AG04450 (cell line): ENCODE results near the gene PPP1R1B. TPM values are rescaled to one million over a fixed set of nuclear protein-coding genes. Genes with fewer than 3 reads are reported as not detected.
A peak's percentile ranks its signal among the peaks of the same experiment; 100 is the strongest.

Experiments used
- CTCF ChIA-PET: fragments of 300-600, 350-600 bp; formaldehyde crosslinking; extraction: SDS; loops from one replicate; lab custom pipeline; 2022; ENCODE audit warnings: antibody characterized with exemption, inconsistent platforms; lab: Charles Lee
- POLR2A ChIA-PET: fragments of 350-600 bp; formaldehyde crosslinking; extraction: SDS; loops from one replicate; lab custom pipeline; 2021; ENCODE audit warnings: antibody characterized with exemption, inconsistent platforms; lab: Yijun Ruan, JAX
- DNase-seq: peaks from one replicate; pipeline ENCODE4 v3.0.0-alpha.2; 2011; ENCODE audit warnings: low read depth, low spot score
- H3K27ac ChIP-seq: one replicate; pipeline ENCODE4 v1.5.1; 2012; ENCODE audit warnings: low read depth, low read length, control low read depth
- H3K27me3 ChIP-seq: one replicate; pipeline ENCODE4 v1.6.0; 2012; ENCODE audit warnings: low read length; ENCODE audit not compliant: control insufficient read depth, insufficient read depth
- H3K4me3 ChIP-seq: 2 replicates; pipeline ENCODE4 v1.5.1; 2011; ENCODE audit warnings: mild to moderate bottlenecking, low read depth, low read length, control low read depth
- H3K9me3 ChIP-seq: 2 replicates; pipeline ENCODE4 v1.5.1; 2012; ENCODE audit warnings: low read length; ENCODE audit not compliant: control insufficient read depth, insufficient read depth
- polyA plus RNA-seq: library from polyadenylated mRNA; depleted of rRNA; stranded (reverse); fragments of >200 nt; gene quantifications from 2 replicates; pipeline ENCODE4 v1.2.3, GENCODE V29; 2011
- TF ChIP-seq, protein P1 (sequence below): IDR thresholded peaks from 2 replicates; pipeline ENCODE4 v1.5.1; 2011; ENCODE audit warnings: low read depth, low read length, control low read depth, inconsistent platforms

The PPP1R1B gene
- polyA plus RNA-seq, 1 experiment: not detected

GRCh38 chr17:39667262-39667944 is 40.7 kb downstream of the PPP1R1B start:
- ChIA-PET CTCF (interaction anchor here (0.7 to 2.1 kb wide), 2 partner anchors 14 to 46 kb away, joined by 3 to 9 read pairs; no protein-coding TSS in a partner anchor), POLR2A (no interaction called here)
- no peaks in the 10 kb centered on the region; the same call in 1 of the 2 replicates for H3K9me3 ChIP-seq
- H3K27ac ChIP-seq: no peak overlapping the region
- H3K27me3 ChIP-seq: peaks cover 37% of the 10 kb centered on the region
- DNase-seq: no peak
- TF ChIP-seq, protein P1, sequence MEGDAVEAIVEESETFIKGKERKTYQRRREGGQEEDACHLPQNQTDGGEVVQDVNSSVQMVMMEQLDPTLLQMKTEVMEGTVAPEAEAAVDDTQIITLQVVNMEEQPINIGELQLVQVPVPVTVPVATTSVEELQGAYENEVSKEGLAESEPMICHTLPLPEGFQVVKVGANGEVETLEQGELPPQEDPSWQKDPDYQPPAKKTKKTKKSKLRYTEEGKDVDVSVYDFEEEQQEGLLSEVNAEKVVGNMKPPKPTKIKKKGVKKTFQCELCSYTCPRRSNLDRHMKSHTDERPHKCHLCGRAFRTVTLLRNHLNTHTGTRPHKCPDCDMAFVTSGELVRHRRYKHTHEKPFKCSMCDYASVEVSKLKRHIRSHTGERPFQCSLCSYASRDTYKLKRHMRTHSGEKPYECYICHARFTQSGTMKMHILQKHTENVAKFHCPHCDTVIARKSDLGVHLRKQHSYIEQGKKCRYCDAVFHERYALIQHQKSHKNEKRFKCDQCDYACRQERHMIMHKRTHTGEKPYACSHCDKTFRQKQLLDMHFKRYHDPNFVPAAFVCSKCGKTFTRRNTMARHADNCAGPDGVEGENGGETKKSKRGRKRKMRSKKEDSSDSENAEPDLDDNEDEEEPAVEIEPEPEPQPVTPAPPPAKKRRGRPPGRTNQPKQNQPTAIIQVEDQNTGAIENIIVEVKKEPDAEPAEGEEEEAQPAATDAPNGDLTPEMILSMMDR: no peak
- H3K4me3 ChIP-seq: no peak overlapping the region

DNA sequence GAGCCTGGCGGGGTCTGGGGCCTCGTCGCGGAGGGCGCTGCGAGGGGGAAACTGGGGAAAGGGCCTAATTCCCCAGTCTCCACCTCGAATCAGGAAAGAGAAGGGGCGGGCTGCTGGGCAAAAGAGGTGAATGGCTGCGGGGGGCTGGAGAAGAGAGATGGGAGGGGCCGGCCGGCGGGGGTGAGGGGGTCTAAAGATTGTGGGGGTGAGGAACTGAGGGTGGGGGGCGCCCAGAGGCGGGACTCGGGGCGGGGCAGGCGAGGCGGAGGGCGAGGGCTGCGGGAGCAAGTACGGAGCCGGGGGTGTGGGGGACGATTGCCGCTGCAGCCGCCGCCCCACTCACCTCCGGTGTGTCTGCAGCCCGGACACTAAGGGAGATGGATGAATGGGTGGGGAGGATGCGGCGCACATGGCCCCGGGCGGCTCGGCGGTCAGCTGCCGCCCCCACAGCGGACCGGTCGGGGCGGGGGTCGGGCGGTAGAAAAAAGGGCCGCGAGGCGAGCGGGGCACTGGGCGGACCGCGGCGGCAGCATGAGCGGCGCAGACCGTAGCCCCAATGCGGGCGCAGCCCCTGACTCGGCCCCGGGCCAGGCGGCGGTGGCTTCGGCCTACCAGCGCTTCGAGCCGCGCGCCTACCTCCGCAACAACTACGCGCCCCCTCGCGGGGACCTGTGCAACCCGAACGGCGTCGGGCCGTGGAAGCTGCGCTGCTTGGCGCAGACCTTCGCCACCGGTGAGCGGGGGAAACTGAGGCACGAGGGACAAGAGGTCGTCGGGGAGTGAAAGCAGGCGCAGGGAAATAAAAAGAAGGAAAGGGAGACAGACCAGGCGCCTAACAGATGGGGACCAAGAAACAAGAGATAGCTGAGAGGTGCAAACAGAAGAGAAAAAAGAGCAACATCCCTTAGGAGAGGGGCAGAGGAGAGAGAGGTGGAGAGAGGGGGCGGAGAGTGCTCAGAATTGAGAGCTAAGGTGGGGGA is 41.5 kb downstream of the PPP1R1B start, which contains the start of gene PNMT:
Gene PNMT, plus strand, starts transcription at position 509 of the 980 bp plus-strand sequence. Its CDS starts 23 bp downstream, at position 532.
- ChIA-PET CTCF (interaction anchor here (0.8 to 5.0 kb wide), 6 partner anchors 10 to 121 kb away, joined by 3 to 92 read pairs (median 4); no protein-coding TSS in a partner anchor), POLR2A (no interaction called here)
- peak within 1 kb of the TSS; percentile 36; the same call in 1 of the 2 replicates for H3K4me3 ChIP-seq
- H3K27me3 ChIP-seq: peaks cover 37% of the 10 kb centered on the region
- H3K27ac ChIP-seq: no peak within 1 kb of the TSS
- DNase-seq: no peak
- H3K9me3 ChIP-seq: no peaks in the 10 kb centered on the region; the same call in 1 of the 2 replicates
- TF ChIP-seq, protein P1: peak; percentile 70

DNA sequence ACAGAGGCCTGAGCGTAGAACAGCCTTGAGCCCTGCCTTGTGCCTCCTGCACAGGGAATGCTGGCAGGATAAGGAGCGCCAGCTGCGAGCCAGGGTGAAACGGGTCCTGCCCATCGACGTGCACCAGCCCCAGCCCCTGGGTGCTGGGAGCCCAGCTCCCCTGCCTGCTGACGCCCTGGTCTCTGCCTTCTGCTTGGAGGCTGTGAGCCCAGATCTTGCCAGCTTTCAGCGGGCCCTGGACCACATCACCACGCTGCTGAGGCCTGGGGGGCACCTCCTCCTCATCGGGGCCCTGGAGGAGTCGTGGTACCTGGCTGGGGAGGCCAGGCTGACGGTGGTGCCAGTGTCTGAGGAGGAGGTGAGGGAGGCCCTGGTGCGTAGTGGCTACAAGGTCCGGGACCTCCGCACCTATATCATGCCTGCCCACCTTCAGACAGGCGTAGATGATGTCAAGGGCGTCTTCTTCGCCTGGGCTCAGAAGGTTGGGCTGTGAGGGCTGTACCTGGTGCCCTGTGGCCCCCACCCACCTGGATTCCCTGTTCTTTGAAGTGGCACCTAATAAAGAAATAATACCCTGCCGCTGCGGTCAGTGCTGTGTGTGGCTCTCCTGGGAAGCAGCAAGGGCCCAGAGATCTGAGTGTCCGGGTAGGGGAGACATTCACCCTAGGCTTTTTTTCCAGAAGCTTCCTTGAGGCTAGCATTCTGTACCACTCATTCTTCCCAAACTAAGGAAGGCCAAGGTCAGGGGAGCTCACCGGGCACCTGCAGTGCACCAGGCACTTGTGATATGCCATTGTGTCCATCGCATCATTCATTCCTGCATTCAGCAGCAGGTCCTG is 43.4 kb downstream of the PPP1R1B start:
- ChIA-PET CTCF (interaction anchor here (0.8 to 5.0 kb wide), 6 partner anchors 12 to 60 kb away, joined by 3 to 92 read pairs (median 4); no protein-coding TSS in a partner anchor), POLR2A (no interaction called here)
- peaks cover 37% of the 10 kb centered on the region for H3K27me3 ChIP-seq
- TF ChIP-seq, protein P1: no peak
- no peak overlapping the region for H3K27ac ChIP-seq
- H3K9me3 ChIP-seq: no peaks in the 10 kb centered on the region
- DNase-seq: no peak
- no peak overlapping the region for H3K4me3 ChIP-seq

DNA sequence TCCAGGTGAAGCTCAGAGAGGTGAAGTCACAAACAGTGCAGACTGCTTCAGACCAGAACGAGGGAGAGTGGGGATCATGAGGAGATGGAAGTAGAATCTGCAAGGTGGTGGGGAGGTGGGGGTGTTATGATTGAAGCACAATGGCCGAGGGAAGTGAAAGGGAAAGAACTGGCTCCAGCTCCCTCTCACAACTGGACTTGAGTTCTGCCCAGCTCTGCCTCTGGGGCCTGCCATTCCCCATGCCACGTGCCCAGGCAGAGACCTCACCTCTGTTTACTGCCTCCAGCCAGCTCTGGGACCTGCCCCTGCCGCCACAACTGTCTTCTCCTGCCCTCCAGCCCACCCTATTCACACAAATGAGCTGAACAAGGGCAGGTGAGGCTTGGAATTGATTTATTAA is 44.0 kb downstream of the PPP1R1B start:
- DNase-seq: no peak
- Histone ChIP-seq H3K27ac (no peak overlapping the region), H3K4me3 (no peak overlapping the region), H3K9me3 (no peaks in the 10 kb centered on the region), H3K27me3 (peaks cover 36% of the 10 kb centered on the region)
- POLR2A ChIA-PET: interaction anchor here (0.9 kb wide), 1 partner anchor 29 kb away, joined by 4 read pairs; the partner anchor contains the start of gene ERBB2
- TF ChIP-seq, protein P1: no peak
- CTCF ChIA-PET: interaction anchor here (0.8 to 5.0 kb wide), 6 partner anchors 12 to 123 kb away, joined by 3 to 92 read pairs (median 4); no protein-coding TSS in a partner anchor
